Colonic mucosa (tissue), 4 donors: Measurements from ENCODE around the gene CTXND1. TPM values are rescaled to one million over a fixed set of nuclear protein-coding genes. Genes with fewer than 3 reads are reported as not detected.

Experiments used
- DNase-seq: peaks from one replicate; pipeline ENCODE4 v3.0.0-alpha.2; 2020
- H3K27ac ChIP-seq: fragments of 200-600 bp; one replicate; pipeline ENCODE4 v1.8.0; 2021
- H3K27me3 ChIP-seq: fragments of 200-600 bp; one replicate; pipeline ENCODE4 v1.8.0; 2021
- H3K36me3 ChIP-seq: fragments of 200-600 bp; one replicate; pipeline ENCODE4 v1.8.0; 2021
- H3K4me1 ChIP-seq: fragments of 200-600 bp; one replicate; pipeline ENCODE4 v1.8.0; 2021; ENCODE audit warnings: mild to moderate bottlenecking
- H3K4me3 ChIP-seq: fragments of 200-600 bp; one replicate; pipeline ENCODE4 v1.8.0; 2021
- H3K9ac ChIP-seq, 2 donors: one replicate each; pipeline ENCODE4 v1.7.0; 2013; ENCODE audit warnings: control low read depth in 2 of 2, low read depth in 2 of 2, low read length in 2 of 2
- H3K9me3 ChIP-seq: fragments of 200-600 bp; one replicate; pipeline ENCODE4 v1.8.0; 2021
- CTCF ChIP-seq: fragments of 200-600 bp; IDR thresholded peaks from one replicate; pipeline ENCODE4 v1.8.0; 2022; ENCODE audit warnings: antibody characterized with exemption, mild to moderate bottlenecking
- intact Hi-C: fragments of 100-400 bp; cut with DNase I; formaldehyde crosslinking; loops from one replicate; pipeline ENCODE4 v1.14.1; 2022
- total RNA-seq, 2 donors: library from RNA; stranded (reverse); fragmentation: NEBNext Ultra II Directional in 1 of 2; extraction: Animal tissue kit (Norgen Biotek cat#: 25700) in 1 of 2; gene quantifications; one replicate each; pipeline ENCODE4 v1.2.1, GENCODE V29; 2021
- donor health status: healthy.
- donor health status: DM: no; HTN: no; CAD: no.
- donor health status: DM: no; HTN: no; CAD: no.

The CTXND1 gene
- total RNA-seq, 2 donors from 2014 or later: 0.11 to 0.12 TPM

- no peak for DNase-seq
- Histone ChIP-seq H3K27ac (no peak overlapping the region), H3K36me3 (no peaks in the 10 kb centered on the region), H3K9me3 (no peaks in the 10 kb centered on the region), H3K9ac (no peak overlapping the region), H3K4me1 (no peaks in the 10 kb centered on the region), H3K27me3 (no peaks in the 10 kb centered on the region), H3K4me3 (no peak overlapping the region)
- no peak for TF ChIP-seq CTCF
- intact Hi-C loops: no loop called here
These were observed 84.1 kb downstream of the CTXND1 start for GRCh38 chr15:80167936-80168335.

- intact Hi-C loops: no loop called here
- no peak overlapping the region for H3K27ac ChIP-seq
- no peaks in the 10 kb centered on the region for H3K4me1 ChIP-seq
- H3K4me3 ChIP-seq: no peak overlapping the region
- no peak for TF ChIP-seq CTCF
- no peaks in the 10 kb centered on the region for H3K27me3 ChIP-seq
- no peaks in the 10 kb centered on the region for H3K36me3 ChIP-seq
- no peak for DNase-seq
- no peak overlapping the region for H3K9ac ChIP-seq
- no peaks in the 10 kb centered on the region for H3K9me3 ChIP-seq
These were observed 88.1 kb downstream of the CTXND1 start for GRCh38 chr15:80163897-80164296.

GRCh38 chr15:80163217-80163616 is 88.8 kb downstream of the CTXND1 start:
- no peak overlapping the region for H3K27ac ChIP-seq
- DNase-seq: no peak
- intact Hi-C loops: no loop called here
- H3K9ac ChIP-seq: no peak overlapping the region
- H3K4me3 ChIP-seq: no peak overlapping the region
- H3K27me3 ChIP-seq: no peaks in the 10 kb centered on the region
- H3K9me3 ChIP-seq: no peaks in the 10 kb centered on the region
- no peak for TF ChIP-seq CTCF
- H3K36me3 ChIP-seq: no peaks in the 10 kb centered on the region
- H3K4me1 ChIP-seq: no peaks in the 10 kb centered on the region

DNA sequence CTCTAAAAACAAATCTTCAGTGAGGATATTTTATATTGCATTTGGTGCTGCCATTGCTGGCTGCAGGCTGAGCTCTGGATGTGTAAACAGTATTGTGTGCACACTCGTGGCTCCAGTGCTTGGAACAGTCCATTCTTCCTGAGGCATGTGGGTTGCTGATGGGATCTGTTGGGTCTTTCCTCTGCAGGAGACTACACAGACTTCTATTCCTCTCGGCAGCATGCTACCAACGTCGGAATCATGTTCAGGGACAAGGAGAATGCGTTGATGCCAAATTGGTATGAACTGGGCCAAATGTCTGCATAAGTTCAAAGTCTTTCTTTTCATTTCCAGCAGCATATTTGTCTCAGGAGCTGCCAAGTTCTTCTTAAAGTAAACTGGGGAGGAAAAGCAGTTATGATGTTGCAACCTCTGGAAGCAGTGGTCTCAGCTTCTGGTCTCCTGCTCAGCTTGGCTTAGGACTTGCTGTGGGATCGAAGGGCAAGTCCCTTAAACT is 89.9 kb downstream of the CTXND1 start:
- TF ChIP-seq CTCF: no peak
- Histone ChIP-seq H3K27ac (no peak overlapping the region), H3K4me1 (no peaks in the 10 kb centered on the region), H3K27me3 (no peaks in the 10 kb centered on the region), H3K36me3 (no peaks in the 10 kb centered on the region), H3K9ac (no peak overlapping the region), H3K9me3 (no peaks in the 10 kb centered on the region), H3K4me3 (no peak overlapping the region)
- DNase-seq: no peak
- intact Hi-C loops: no loop called here

DNA sequence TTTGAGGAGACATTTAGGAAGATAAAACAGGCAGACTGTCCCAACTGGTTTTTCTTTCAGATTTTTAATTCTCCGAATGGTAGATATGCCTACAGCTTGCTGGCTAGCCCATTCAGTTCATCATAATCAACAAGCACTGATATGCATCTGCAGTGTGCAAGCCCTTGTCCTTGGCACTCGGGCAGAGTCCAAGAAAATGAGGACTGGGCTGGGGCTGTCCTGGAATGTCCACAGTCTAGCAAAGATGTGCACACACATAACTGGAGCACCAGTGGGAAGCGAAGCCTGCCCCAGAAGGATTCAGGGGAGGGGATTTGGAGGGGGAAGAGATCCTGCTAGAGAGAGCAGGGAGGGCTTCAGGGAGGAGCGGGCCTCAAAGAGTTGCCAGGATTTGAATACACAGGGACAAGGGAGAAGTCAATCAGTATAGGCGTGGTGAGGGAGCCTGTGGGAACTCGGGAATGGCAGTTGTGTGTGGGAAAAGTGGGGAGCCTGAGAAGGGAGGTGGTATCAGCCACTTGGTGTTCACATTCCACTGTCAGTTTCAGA is 90.5 kb downstream of the CTXND1 start:
- no peaks in the 10 kb centered on the region for H3K4me1 ChIP-seq
- no peak for DNase-seq
- no peak for TF ChIP-seq CTCF
- H3K36me3 ChIP-seq: no peaks in the 10 kb centered on the region
- no peak overlapping the region for H3K9ac ChIP-seq
- no peak overlapping the region for H3K4me3 ChIP-seq
- no peak overlapping the region for H3K27ac ChIP-seq
- intact Hi-C loops: no loop called here
- no peaks in the 10 kb centered on the region for H3K27me3 ChIP-seq
- no peaks in the 10 kb centered on the region for H3K9me3 ChIP-seq
